ENCODE results near the gene PTPRT. TPM values are rescaled to one million over a fixed set of nuclear protein-coding genes. Genes with fewer than 3 reads are reported as not detected.

Gene PTPRT
- total RNA-seq, 2 experiments from 2014 or later, result not detected

DNA sequence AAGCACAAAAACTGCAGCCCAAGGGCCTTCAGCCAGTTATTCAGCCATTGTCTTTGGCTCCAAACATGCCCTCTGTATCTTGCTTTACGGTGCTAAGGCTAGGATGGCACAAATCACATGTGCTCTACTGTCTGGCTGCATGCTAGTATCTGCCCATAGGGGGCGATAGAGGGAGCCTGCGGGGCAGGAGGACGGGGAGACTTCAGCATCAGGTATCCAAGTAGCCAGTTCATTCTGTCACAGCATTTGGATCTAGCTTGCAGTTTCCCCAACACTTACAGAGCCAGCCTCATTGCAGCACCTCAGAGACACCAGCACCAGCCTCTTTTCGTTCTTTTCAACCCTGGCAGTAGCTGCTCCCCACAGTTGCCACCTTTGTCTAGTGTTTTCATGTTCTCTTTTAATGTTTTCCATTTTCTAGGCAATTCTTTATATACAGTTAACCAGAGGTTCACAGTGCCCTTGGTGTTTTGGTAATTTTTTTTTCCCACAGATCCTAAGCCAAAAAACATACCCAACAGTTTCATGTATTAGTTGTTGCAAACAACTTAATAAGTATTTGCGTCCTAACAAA, 705.9 kb downstream of the PTPRT start:
- no peak overlapping the region for H3K27ac Mint-ChIP-seq
- no peaks in the 10 kb centered on the region for H3K4me1 Mint-ChIP-seq
- peaks cover 3% of the 10 kb centered on the region for H3K9me3 Mint-ChIP-seq
- no peaks in the 10 kb centered on the region for H3K36me3 Mint-ChIP-seq (ENCODE audit: low read depth)
- no peaks in the 10 kb centered on the region for H3K27me3 Mint-ChIP-seq
- POLR2A ChIA-PET, result no interaction called here
- CTCF ChIA-PET, result no interaction called here
- DNase-seq, result no peak
- no peak overlapping the region for H3K4me3 Mint-ChIP-seq

DNA sequence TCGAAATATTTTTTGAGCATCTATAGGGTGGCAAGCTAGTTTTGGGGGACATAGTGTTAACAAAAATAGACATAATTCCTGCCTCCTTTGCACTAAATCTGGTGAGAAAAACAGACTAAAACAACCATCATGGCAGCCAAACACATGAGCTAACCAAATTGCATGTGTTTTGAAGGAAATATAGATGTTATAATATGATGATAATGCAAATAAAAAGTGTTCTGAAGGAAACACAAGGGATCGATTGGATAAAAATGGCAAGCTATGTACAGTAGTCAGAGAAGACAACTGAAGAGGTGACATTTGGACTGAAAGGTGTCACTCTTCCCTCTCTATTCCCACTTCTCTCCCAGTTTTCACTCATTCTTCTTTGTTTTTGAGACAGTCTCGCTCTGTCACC, 706.9 kb downstream of the PTPRT start:
- DNase-seq, result no peak
- H3K9me3 Mint-ChIP-seq, result peaks cover 6% of the 10 kb centered on the region
- no peaks in the 10 kb centered on the region for H3K4me1 Mint-ChIP-seq
- no peaks in the 10 kb centered on the region for H3K36me3 Mint-ChIP-seq (ENCODE audit: low read depth)
- ChIA-PET POLR2A (no interaction called here), CTCF (no interaction called here)
- H3K4me3 Mint-ChIP-seq, result no peak overlapping the region
- H3K27ac Mint-ChIP-seq, result no peak overlapping the region
- no peaks in the 10 kb centered on the region for H3K27me3 Mint-ChIP-seq

DNA sequence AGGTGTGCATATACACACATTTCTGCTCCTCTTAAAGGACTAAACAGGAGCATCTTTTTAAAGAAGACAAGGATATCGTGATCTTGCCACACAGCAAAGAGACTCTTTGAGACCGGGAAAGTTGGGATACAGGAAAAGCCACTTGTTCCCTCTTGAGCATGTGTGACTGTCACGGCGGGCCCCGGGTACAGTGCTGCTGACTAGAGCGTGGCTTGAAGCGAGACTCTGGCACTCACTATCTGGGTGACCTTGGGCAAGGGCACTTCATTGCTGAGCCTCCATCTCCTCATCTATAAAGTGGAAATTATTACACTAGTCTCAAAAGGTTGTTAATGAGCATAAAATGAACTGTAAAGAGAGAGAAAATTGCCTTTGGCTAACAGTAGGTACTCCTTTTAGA, 713.9 kb downstream of the PTPRT start:
- H3K4me1 Mint-ChIP-seq, result no peaks in the 10 kb centered on the region
- CTCF ChIA-PET, result no interaction called here
- peaks cover 6% of the 10 kb centered on the region for H3K9me3 Mint-ChIP-seq

DNA sequence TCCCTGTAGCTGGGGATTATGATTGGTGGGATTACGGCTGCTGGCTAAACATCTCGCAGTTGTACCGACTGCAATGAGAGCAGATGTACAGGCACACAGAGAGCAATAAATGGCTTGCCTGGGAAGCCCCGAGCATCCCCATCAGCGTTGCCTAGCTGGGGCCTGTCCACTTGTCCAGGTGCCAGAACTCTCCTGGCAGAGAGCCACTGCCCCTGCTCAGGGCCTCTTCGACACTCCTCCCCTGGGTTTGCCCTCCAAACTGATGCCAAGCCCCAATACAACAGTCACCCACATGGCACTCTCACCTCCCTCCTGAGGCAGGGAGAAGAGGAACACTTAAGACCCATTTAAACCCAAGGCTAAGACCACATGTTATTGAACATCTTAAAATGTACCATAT, 715.1 kb downstream of the PTPRT start:
- ChIA-PET POLR2A (no interaction called here), CTCF (no interaction called here)
- Mint-ChIP-seq H3K27me3 (no peaks in the 10 kb centered on the region), H3K36me3 (ENCODE audit: low read depth) (no peaks in the 10 kb centered on the region), H3K4me3 (no peak overlapping the region), H3K27ac (no peak overlapping the region), H3K9me3 (peaks cover 10% of the 10 kb centered on the region), H3K4me1 (no peaks in the 10 kb centered on the region)
- no peak for DNase-seq

More for the DNA sequence above, 713.9 kb downstream of the PTPRT start:
- Mint-ChIP-seq H3K36me3 (ENCODE audit: low read depth) (no peaks in the 10 kb centered on the region), H3K27me3 (no peaks in the 10 kb centered on the region), H3K27ac (no peak overlapping the region), H3K4me3 (no peak overlapping the region)
- DNase-seq, result no peak
- POLR2A ChIA-PET, result no interaction called here

DNA sequence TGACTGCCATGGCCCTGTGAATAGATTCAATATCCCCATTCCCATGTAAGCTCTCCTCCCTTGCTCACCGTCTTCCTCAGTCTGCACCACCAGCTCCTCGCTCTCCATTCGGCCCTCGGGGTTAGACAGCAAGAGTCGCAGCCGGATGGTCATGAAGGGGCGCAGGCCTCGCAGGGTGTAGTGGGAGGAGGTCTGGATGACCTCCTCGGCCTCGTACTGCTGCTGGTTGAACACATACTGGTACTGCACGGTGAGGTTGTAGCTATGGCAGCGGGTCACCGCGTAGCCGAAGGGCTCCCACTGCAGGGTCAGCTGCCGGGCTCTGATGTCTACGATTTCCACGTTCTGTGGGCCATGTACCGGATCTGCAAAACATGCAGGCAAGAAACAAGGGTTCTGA, 717.5 kb downstream of the PTPRT start:
- no peak overlapping the region for H3K4me3 Mint-ChIP-seq
- H3K4me1 Mint-ChIP-seq, result no peaks in the 10 kb centered on the region
- DNase-seq, result no peak
- no peaks in the 10 kb centered on the region for H3K27me3 Mint-ChIP-seq
- H3K36me3 Mint-ChIP-seq (ENCODE audit: low read depth), result no peaks in the 10 kb centered on the region
- no peak overlapping the region for H3K27ac Mint-ChIP-seq
- ChIA-PET CTCF (no interaction called here), POLR2A (no interaction called here)
- peaks cover 14% of the 10 kb centered on the region for H3K9me3 Mint-ChIP-seq

DNA sequence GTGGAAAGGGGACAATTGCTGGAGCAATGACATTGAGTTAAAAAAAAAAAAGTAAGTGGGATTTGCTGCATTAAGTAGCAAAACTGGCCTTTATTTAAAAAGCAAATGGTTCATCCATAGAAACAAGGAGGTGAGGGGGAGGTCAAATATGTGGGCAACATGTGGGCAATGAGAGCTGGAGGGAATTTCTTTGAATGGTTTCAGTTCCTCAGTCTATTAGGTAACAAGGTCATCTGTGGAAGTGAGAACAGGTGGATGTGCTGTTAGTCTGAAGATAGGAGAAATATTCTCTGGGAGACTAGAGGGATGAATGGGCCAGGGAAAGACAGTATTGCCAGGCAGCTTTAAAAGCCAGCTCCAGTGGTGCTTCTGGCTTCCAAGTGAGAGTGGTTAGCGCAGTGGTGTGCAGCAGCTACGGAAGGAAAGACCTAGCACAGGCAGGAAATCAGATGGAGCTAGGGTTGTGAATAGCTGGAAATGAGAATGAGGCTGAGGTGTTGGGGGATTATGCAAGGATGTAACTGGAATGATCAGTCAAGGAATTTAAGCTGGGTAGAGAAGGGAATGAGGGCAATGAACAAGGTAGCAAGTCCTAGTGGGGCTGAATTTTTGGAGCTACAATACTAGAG, 727.6 kb downstream of the PTPRT start:
- ChIA-PET POLR2A (no interaction called here), CTCF (interaction anchor here (0.6 kb wide), 1 partner anchor 169 kb away, joined by 3 read pairs; no protein-coding TSS in a partner anchor)
- Mint-ChIP-seq H3K27me3 (no peaks in the 10 kb centered on the region), H3K36me3 (ENCODE audit: low read depth) (no peaks in the 10 kb centered on the region), H3K4me3 (no peak overlapping the region), H3K9me3 (peaks cover 2% of the 10 kb centered on the region), H3K27ac (no peak overlapping the region), H3K4me1 (no peaks in the 10 kb centered on the region)
- DNase-seq, result no peak

DNA sequence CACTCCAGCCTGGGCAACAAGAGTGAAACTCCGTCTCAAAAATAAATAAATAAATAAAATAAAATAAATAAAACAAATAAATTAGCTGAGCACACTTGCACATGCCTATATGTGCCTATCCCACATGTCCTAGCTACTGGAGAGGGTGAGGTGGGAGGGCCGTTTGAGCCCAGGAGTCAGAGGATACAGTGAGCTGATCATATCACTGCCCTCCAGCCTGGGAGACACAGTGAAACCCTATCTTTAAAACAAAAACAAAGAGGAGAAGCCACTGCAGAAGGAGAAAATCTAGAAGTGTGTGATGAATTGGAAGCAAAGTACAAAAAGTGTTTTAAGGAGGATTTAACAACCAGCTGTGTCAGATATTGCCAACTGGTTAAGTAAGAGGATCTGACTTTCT, 728.4 kb downstream of the PTPRT start:
- Mint-ChIP-seq H3K9me3 (peaks cover 2% of the 10 kb centered on the region), H3K36me3 (ENCODE audit: low read depth) (no peaks in the 10 kb centered on the region), H3K27me3 (no peaks in the 10 kb centered on the region), H3K27ac (no peak overlapping the region), H3K4me3 (no peak overlapping the region), H3K4me1 (no peaks in the 10 kb centered on the region)
- ChIA-PET POLR2A (no interaction called here), CTCF (no interaction called here)
- no peak for DNase-seq

DNA sequence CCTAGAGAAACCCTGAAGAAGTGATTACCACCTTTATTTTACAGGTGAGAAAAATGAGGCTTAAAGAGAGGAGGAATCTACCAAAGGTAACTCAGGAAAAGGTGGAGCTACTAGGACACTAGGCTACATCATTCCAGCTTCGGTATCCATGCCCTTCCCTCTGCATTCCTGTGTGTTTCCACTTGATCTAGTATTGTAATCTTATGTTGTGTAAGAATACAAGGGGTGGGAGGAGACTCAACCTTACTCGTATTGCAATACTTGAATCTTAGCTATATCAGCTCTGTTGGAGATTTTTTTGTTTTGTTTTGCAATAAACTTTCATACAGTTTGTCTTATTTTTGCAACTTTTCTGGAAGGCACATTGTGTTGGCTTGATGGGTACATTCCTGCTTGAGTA, 742.4 kb downstream of the PTPRT start:
- Mint-ChIP-seq H3K27ac (no peak overlapping the region), H3K9me3 (peaks cover 4% of the 10 kb centered on the region), H3K36me3 (ENCODE audit: low read depth) (no peaks in the 10 kb centered on the region), H3K4me1 (no peaks in the 10 kb centered on the region), H3K4me3 (no peak overlapping the region), H3K27me3 (no peaks in the 10 kb centered on the region)
- ChIA-PET CTCF (no interaction called here), POLR2A (no interaction called here)
- DNase-seq, result no peak

DNA sequence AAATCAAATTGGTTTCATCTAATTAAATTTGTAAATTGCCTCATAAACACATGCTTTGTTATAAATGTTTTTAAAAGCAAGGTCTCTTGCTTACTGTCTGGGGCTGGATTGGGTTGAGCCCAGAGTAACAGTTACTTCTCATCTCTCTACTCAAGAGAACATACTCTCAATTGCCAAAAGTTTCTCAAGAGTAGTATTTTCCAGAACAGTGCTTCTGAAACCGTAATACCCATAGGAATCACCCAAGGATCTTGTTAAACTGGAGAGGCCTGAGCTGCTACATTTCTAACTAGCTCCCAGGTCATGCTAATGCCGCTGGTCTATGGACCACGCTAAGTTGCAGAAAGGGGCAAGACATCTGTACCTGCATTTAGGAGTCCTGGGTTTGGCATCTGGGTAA, 744.9 kb downstream of the PTPRT start:
- no peaks in the 10 kb centered on the region for H3K4me1 Mint-ChIP-seq
- no peak overlapping the region for H3K27ac Mint-ChIP-seq
- peaks cover 5% of the 10 kb centered on the region for H3K9me3 Mint-ChIP-seq
- no peaks in the 10 kb centered on the region for H3K27me3 Mint-ChIP-seq
- DNase-seq, result no peak
- H3K36me3 Mint-ChIP-seq (ENCODE audit: low read depth), result no peaks in the 10 kb centered on the region
- ChIA-PET POLR2A (no interaction called here), CTCF (no interaction called here)
- H3K4me3 Mint-ChIP-seq, result no peak overlapping the region

DNA sequence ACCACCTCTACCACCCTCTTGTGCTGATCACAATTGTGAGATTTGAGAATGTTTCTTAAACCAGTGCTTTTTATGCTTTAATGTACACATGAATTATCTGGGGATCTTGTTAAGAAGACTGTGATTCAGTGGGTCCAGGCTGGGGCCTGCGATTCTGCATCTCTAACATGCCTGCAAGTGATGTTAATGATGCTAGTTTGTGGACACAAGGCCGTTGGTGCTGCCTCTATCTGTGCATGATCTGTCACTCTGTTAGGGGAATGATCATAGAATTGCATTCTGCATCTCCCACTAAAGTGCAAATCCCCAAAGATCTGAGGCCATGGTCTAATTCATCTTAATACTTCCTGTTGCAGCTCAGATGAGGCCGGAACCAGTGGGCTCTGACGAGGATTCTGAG, 746.5 kb downstream of the PTPRT start:
- H3K36me3 Mint-ChIP-seq (ENCODE audit: low read depth), result no peaks in the 10 kb centered on the region
- CTCF ChIA-PET, result no interaction called here
- peaks cover 8% of the 10 kb centered on the region for H3K9me3 Mint-ChIP-seq
- no peak for DNase-seq
- POLR2A ChIA-PET, result no interaction called here
- no peak overlapping the region for H3K27ac Mint-ChIP-seq
- H3K4me3 Mint-ChIP-seq, result no peak overlapping the region
- H3K4me1 Mint-ChIP-seq, result no peaks in the 10 kb centered on the region
- H3K27me3 Mint-ChIP-seq, result no peaks in the 10 kb centered on the region

DNA sequence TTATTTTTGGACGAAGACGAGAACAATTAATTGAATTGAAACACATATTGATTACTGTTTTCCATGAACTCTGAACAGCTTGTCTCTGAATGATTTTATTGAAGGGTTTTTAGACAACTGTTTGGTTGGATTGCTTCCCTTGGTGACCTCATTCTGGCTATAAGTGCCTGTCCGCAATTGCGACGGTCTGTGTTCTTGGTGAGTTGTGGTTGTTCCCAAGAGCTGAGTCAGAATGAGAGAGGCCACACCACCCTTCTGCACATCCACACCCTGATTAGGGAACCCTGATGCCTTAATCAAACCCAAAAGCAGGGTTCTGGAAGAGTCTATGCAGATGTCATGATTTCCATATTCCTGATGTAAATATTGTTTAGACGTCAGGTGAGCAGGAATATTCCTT, 747.0 kb downstream of the PTPRT start:
- no peak overlapping the region for H3K27ac Mint-ChIP-seq
- H3K36me3 Mint-ChIP-seq (ENCODE audit: low read depth), result no peaks in the 10 kb centered on the region
- peaks cover 8% of the 10 kb centered on the region for H3K9me3 Mint-ChIP-seq
- no peak for DNase-seq
- H3K27me3 Mint-ChIP-seq, result no peaks in the 10 kb centered on the region
- CTCF ChIA-PET, result no interaction called here
- H3K4me1 Mint-ChIP-seq, result no peaks in the 10 kb centered on the region
- POLR2A ChIA-PET, result no interaction called here
- no peak overlapping the region for H3K4me3 Mint-ChIP-seq

DNA sequence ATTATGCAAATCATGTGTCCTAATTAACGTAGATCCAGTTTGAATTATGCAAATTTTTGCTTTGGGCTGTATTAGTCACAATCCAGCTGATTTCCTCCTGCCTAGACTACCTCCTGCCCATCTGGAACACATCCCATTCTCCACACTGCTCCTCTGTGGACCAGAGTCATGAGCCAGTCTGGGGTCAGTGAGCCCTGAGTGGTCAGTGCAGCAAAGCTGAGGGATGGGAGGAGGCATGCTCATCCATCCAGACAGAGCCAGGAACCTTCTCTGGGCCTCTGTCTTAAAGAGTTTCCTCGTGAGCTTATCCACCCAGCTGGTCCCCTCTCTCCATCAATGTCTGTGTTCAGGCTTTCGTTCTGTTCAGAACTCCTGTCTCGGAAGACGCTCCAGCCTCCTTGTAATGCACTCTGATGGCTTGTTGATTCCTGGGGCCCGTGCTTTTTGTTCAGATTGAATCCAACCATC, 747.8 kb downstream of the PTPRT start:
- no peaks in the 10 kb centered on the region for H3K36me3 Mint-ChIP-seq (ENCODE audit: low read depth)
- peaks cover 8% of the 10 kb centered on the region for H3K9me3 Mint-ChIP-seq
- H3K4me1 Mint-ChIP-seq, result no peaks in the 10 kb centered on the region
- CTCF ChIA-PET, result no interaction called here
- H3K4me3 Mint-ChIP-seq, result no peak overlapping the region
- POLR2A ChIA-PET, result no interaction called here
- no peak overlapping the region for H3K27ac Mint-ChIP-seq
- no peak for DNase-seq
- no peaks in the 10 kb centered on the region for H3K27me3 Mint-ChIP-seq

DNA sequence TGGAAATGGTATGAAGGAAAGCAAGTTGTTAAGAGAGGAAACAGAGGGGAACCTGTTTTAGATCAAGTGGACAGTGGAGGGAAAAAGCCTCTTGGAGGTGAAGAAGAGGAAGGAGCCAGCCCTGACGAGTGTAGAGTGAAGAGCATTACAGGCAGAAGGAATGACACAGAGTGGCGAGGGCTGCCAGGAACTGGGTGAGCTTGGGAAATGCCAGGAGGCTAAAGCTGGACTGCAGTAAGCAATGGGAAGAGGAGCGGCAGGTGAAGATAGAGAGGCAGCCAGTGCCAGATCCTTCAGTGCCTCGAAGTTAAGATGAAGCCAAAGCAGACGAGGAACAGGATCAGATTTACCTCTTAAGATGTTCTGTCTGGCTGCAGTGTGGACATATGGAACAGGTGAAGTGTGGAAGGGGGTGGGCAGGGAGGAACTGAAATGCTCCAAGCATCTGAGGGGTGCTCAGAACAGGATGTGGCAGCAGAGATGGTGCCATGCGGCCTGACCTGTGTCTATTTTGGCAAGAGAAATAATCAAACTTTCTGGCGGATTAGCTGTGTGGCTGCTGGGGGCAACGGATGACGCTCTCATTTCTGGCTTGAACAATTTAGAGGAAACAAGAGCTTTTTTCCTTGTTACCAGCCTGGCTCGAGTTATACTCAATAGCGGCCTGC, 748.4 kb downstream of the PTPRT start:
- no peaks in the 10 kb centered on the region for H3K27me3 Mint-ChIP-seq
- no peaks in the 10 kb centered on the region for H3K36me3 Mint-ChIP-seq (ENCODE audit: low read depth)
- no peaks in the 10 kb centered on the region for H3K4me1 Mint-ChIP-seq
- no peak for DNase-seq
- CTCF ChIA-PET, result no interaction called here
- H3K4me3 Mint-ChIP-seq, result no peak overlapping the region
- no peak overlapping the region for H3K27ac Mint-ChIP-seq
- H3K9me3 Mint-ChIP-seq, result peaks cover 8% of the 10 kb centered on the region
- POLR2A ChIA-PET, result no interaction called here

DNA sequence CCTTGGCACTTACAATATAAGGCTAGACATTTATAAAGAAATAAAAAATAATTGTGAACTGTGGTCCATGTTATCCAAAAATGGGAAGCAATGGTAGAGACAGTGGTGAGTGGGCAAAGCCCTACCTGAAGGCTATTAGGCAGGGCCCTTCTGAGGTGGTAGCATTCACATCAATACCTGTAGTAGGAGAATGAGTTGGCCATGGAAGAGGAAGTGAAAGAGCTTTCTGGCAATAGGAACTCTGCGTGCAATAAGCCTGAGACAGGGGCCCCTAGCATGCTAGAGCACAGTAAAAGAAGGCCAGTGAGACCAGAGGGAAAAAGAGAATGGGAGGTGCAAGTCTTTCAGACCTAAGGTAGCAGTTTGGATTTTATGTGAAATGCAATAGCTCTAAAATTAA, 754.5 kb downstream of the PTPRT start:
- no peak for DNase-seq
- peaks cover 9% of the 10 kb centered on the region for H3K9me3 Mint-ChIP-seq
- H3K27ac Mint-ChIP-seq, result no peak overlapping the region
- no peak overlapping the region for H3K4me3 Mint-ChIP-seq
- CTCF ChIA-PET, result no interaction called here
- H3K36me3 Mint-ChIP-seq (ENCODE audit: low read depth), result no peaks in the 10 kb centered on the region
- H3K4me1 Mint-ChIP-seq, result no peaks in the 10 kb centered on the region
- POLR2A ChIA-PET, result no interaction called here
- no peaks in the 10 kb centered on the region for H3K27me3 Mint-ChIP-seq

Measured in activated CD4-positive, alpha-beta memory T cell treated with anti-CD3 and anti-CD28 coated beads, Interleukin-2, amount 10 ng/mL, durations not matched to agents 7 days and 5 days (primary cell).